ENCODE results near the gene ABCG2. TPM values are rescaled to one million over a fixed set of nuclear protein-coding genes. Genes with fewer than 3 reads are reported as not detected.

The ABCG2 gene
- total RNA-seq, 1 experiment from 2014 or later, result 0.12 TPM

DNA sequence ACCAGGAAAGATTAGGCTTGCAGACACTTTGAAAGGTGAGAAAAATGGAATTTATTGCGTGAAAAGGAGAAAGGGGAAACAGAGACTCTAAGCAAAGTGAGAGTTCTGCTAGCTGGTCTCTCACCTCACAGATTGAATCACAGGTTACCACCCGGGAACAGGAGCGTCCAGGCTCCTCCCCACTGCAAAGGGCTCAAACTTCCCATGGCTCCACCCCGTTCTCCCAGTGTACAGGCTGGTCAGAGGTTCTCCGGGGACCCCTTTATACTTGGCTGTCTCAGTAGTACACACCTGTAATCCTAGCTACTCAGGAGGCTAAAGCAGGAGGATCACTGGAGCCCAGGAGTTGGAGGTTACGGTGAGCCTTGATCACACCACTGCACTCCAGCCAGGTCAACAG is 44.0 kb upstream of the ABCG2 start:
- H3K9me3 Mint-ChIP-seq (ENCODE audit: unreplicated experiment), result no peaks in the 10 kb centered on the region
- no peak overlapping the region for H3K27ac Mint-ChIP-seq (ENCODE audit: low read depth, unreplicated experiment)
- no peaks in the 10 kb centered on the region for H3K4me1 Mint-ChIP-seq (ENCODE audit: insufficient read depth, unreplicated experiment)
- H3K4me3 Mint-ChIP-seq (ENCODE audit: unreplicated experiment), result no peak overlapping the region
- no peaks in the 10 kb centered on the region for H3K27me3 Mint-ChIP-seq (ENCODE audit: insufficient read depth, unreplicated experiment)
- DNase-seq (ENCODE audit: unreplicated experiment), result no peak
- TF ChIP-seq, protein P1, sequence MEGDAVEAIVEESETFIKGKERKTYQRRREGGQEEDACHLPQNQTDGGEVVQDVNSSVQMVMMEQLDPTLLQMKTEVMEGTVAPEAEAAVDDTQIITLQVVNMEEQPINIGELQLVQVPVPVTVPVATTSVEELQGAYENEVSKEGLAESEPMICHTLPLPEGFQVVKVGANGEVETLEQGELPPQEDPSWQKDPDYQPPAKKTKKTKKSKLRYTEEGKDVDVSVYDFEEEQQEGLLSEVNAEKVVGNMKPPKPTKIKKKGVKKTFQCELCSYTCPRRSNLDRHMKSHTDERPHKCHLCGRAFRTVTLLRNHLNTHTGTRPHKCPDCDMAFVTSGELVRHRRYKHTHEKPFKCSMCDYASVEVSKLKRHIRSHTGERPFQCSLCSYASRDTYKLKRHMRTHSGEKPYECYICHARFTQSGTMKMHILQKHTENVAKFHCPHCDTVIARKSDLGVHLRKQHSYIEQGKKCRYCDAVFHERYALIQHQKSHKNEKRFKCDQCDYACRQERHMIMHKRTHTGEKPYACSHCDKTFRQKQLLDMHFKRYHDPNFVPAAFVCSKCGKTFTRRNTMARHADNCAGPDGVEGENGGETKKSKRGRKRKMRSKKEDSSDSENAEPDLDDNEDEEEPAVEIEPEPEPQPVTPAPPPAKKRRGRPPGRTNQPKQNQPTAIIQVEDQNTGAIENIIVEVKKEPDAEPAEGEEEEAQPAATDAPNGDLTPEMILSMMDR (IDR thresholded peaks at IDR 0.05; ENCODE audit: unreplicated experiment), result no peak
- no TSS peak for BruUV-seq (replicated peaks)
- intact Hi-C loops (cut with micrococcal nuclease), result no loop called here
- ChIA-PET POLR2A (no interaction called here), CTCF (interaction anchor here (1.7 to 1.9 kb wide), 4 partner anchors 9 to 353 kb away, joined by 4 to 6 read pairs (median 5); no protein-coding TSS in a partner anchor)
- no peaks in the 10 kb centered on the region for H3K36me3 Mint-ChIP-seq (ENCODE audit: insufficient read depth, unreplicated experiment)

DNA sequence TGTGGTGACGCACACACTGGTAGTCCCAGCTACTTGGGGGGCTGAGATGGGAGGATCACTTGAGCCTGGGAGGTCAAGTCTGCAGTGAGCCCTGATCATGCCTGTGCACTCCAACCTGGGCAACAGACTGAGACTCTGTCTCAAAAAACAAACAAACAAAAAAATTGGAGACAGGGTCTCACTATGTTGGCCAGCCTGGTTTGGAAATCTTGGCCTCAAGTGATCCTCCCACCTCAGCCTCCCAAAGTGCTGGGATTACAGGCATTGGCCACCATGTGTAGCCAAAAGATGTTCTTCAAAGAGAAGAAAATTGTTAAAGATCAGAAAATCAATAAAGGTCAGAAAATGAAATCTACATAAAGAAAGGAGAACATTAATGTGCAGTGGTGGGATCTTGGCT is 41.7 kb upstream of the ABCG2 start:
- CTCF ChIA-PET, result no interaction called here
- Mint-ChIP-seq H3K36me3 (ENCODE audit: insufficient read depth, unreplicated experiment) (no peaks in the 10 kb centered on the region), H3K4me3 (ENCODE audit: unreplicated experiment) (no peak overlapping the region), H3K27me3 (ENCODE audit: insufficient read depth, unreplicated experiment) (no peaks in the 10 kb centered on the region), H3K4me1 (ENCODE audit: insufficient read depth, unreplicated experiment) (no peaks in the 10 kb centered on the region), H3K9me3 (ENCODE audit: unreplicated experiment) (no peaks in the 10 kb centered on the region), H3K27ac (ENCODE audit: low read depth, unreplicated experiment) (no peak overlapping the region)
- intact Hi-C loops (cut with micrococcal nuclease), result no loop called here
- POLR2A ChIA-PET, result no interaction called here
- DNase-seq (ENCODE audit: unreplicated experiment), result no peak
- TF ChIP-seq, protein P1 (IDR thresholded peaks at IDR 0.05; ENCODE audit: unreplicated experiment), result no peak
- BruUV-seq (replicated peaks), result no TSS peak

DNA sequence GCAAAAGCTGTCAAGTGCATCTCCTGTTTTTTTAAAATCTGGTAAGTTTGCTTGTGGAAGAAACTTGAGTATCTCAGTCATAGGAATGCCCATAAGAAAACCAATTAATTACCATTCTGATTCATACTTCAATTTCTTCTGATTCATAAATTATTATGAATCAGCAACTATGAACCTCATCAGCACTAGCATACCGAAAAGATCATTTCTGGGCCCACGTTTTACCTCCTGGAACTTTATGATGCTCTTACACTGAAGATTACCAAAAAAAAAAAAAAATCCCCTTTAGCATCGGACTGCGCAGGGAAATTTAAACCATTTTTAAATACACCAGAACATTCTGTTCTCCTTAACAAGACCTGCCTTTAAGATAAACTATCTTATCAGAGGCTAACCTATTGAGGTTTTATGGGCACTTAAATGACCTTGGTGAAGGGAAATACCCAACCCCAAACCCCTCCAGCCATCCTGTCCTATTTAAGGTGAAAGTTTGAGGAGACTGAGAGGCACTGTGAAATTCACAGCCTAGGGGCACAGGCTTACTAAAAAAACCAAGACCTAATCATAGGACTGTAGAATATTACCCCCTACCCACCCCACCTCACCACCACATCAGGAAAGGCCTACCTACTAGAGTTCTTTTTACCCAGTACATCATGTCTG is 38.2 kb upstream of the ABCG2 start:
- intact Hi-C loops (cut with micrococcal nuclease), result no loop called here
- CTCF ChIA-PET, result interaction anchor here (0.6 to 2.0 kb wide), 2 partner anchors 11 to 348 kb away, joined by 4 to 12 read pairs; no protein-coding TSS in a partner anchor

DNA sequence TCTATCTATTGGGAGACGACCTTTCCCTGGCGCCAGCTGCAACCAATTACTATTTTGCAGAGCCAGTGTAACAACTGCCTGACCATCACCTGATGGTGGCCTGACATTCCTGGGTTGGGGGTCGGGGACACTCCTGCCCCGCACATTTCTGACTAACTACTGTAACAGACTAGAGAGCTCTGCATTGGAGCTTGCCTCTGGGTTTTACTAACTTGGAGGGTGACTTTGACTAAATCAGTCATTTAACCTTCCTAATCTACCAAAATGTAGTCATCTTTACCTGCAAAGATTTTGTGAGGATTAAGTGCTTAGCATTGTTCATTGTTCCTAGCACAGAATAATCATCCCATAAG is 37.5 kb upstream of the ABCG2 start:
- Mint-ChIP-seq H3K4me3 (ENCODE audit: unreplicated experiment) (no peak overlapping the region), H3K36me3 (ENCODE audit: insufficient read depth, unreplicated experiment) (no peaks in the 10 kb centered on the region), H3K27ac (ENCODE audit: low read depth, unreplicated experiment) (no peak overlapping the region), H3K27me3 (ENCODE audit: insufficient read depth, unreplicated experiment) (no peaks in the 10 kb centered on the region), H3K9me3 (ENCODE audit: unreplicated experiment) (no peaks in the 10 kb centered on the region), H3K4me1 (ENCODE audit: insufficient read depth, unreplicated experiment) (no peaks in the 10 kb centered on the region)
- no TSS peak for BruUV-seq (replicated peaks)
- TF ChIP-seq, protein P1 (IDR thresholded peaks at IDR 0.05; ENCODE audit: unreplicated experiment), result no peak
- CTCF ChIA-PET, result interaction anchor here (0.9 to 2.1 kb wide), 2 partner anchors 16 to 343 kb away, joined by 6 to 8 read pairs; no protein-coding TSS in a partner anchor
- no peak for DNase-seq (ENCODE audit: unreplicated experiment)
- POLR2A ChIA-PET, result interaction anchor here (1.0 kb wide), 1 partner anchor 8 kb away, joined by 3 read pairs; no protein-coding TSS in a partner anchor
- intact Hi-C loops (cut with micrococcal nuclease), result no loop called here

More for the DNA sequence above, 38.2 kb upstream of the ABCG2 start:
- POLR2A ChIA-PET, result interaction anchor here (0.6 kb wide), 1 partner anchor 140 kb away, joined by 3 read pairs; no protein-coding TSS in a partner anchor
- TF ChIP-seq, protein P1 (IDR thresholded peaks at IDR 0.05; ENCODE audit: unreplicated experiment), result no peak
- no peaks in the 10 kb centered on the region for H3K36me3 Mint-ChIP-seq (ENCODE audit: insufficient read depth, unreplicated experiment)
- no TSS peak for BruUV-seq (replicated peaks)
- no peak overlapping the region for H3K27ac Mint-ChIP-seq (ENCODE audit: low read depth, unreplicated experiment)
- DNase-seq (ENCODE audit: unreplicated experiment), result no peak
- H3K27me3 Mint-ChIP-seq (ENCODE audit: insufficient read depth, unreplicated experiment), result no peaks in the 10 kb centered on the region
- H3K9me3 Mint-ChIP-seq (ENCODE audit: unreplicated experiment), result no peaks in the 10 kb centered on the region
- H3K4me3 Mint-ChIP-seq (ENCODE audit: unreplicated experiment), result no peak overlapping the region
- no peaks in the 10 kb centered on the region for H3K4me1 Mint-ChIP-seq (ENCODE audit: insufficient read depth, unreplicated experiment)
